T-helper 2 cell treated with Interferon-gamma antibody and Interleukin-4, amounts not matched to agents 5 μg/mL and 100 μg/mL, for 36 hours (primary cell): Measurements from ENCODE around the gene DIRAS2.

Experiments
- DNase-seq: peaks from one replicate; pipeline ENCODE4 v3.0.0; 2021; ENCODE audit warnings: low spot score
- H3K27ac Mint-ChIP-seq: one replicate; pipeline ENCODE4 v1.8.0; 2021; ENCODE audit warnings: mild to moderate bottlenecking, mixed read lengths
- H3K27me3 Mint-ChIP-seq: one replicate; pipeline ENCODE4 v1.8.0; 2021; ENCODE audit warnings: low read depth, mixed read lengths
- H3K36me3 Mint-ChIP-seq: one replicate; pipeline ENCODE4 v1.8.0; 2021; ENCODE audit warnings: low read depth, mixed read lengths
- H3K4me1 Mint-ChIP-seq: one replicate; pipeline ENCODE4 v1.8.0; 2021; ENCODE audit warnings: low read depth, mixed read lengths
- H3K4me3 Mint-ChIP-seq: one replicate; pipeline ENCODE4 v1.8.0; 2022; ENCODE audit warnings: mild to moderate bottlenecking, moderate library complexity, mixed read lengths
- H3K9me3 Mint-ChIP-seq: one replicate; pipeline ENCODE4 v1.8.0; 2021; ENCODE audit warnings: mixed read lengths

Gene DIRAS2

GRCh38 chr9:90580576-90580975, 62.0 kb downstream of the DIRAS2 start:
- Mint-ChIP-seq H3K4me1 (no peaks in the 10 kb centered on the region), H3K27me3 (peaks cover 13% of the 10 kb centered on the region)
- no peak for DNase-seq

DNA sequence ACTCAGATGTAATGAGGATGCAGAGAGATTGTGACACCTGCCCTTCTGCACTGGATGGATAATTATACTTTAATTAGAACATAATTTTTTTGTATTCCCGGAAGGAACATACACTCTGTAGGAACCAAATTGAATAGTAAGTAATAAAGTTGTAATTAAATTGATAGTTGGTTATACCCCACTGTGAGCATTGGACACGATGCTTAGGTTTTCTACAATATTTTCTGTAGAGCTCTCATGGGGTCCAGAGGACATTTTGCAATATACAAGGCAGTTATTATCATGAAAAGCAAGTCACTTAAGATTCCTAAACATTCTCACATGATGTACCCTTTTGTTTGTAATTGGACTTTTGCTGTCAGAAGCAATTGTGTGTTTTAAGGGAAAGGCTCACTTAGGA, 63.4 kb downstream of the DIRAS2 start:
- no peak overlapping the region for H3K4me3 Mint-ChIP-seq
- peaks cover 20% of the 10 kb centered on the region for H3K27me3 Mint-ChIP-seq
- no peak overlapping the region for H3K27ac Mint-ChIP-seq
- DNase-seq, result no peak
- no peaks in the 10 kb centered on the region for H3K36me3 Mint-ChIP-seq
- H3K9me3 Mint-ChIP-seq, result no peaks in the 10 kb centered on the region
- no peaks in the 10 kb centered on the region for H3K4me1 Mint-ChIP-seq

More at GRCh38 chr9:90580576-90580975, 62.0 kb downstream of the DIRAS2 start:
- no peaks in the 10 kb centered on the region for H3K36me3 Mint-ChIP-seq
- H3K27ac Mint-ChIP-seq, result no peak overlapping the region
- H3K4me3 Mint-ChIP-seq, result no peak overlapping the region
- H3K9me3 Mint-ChIP-seq, result no peaks in the 10 kb centered on the region

DNA sequence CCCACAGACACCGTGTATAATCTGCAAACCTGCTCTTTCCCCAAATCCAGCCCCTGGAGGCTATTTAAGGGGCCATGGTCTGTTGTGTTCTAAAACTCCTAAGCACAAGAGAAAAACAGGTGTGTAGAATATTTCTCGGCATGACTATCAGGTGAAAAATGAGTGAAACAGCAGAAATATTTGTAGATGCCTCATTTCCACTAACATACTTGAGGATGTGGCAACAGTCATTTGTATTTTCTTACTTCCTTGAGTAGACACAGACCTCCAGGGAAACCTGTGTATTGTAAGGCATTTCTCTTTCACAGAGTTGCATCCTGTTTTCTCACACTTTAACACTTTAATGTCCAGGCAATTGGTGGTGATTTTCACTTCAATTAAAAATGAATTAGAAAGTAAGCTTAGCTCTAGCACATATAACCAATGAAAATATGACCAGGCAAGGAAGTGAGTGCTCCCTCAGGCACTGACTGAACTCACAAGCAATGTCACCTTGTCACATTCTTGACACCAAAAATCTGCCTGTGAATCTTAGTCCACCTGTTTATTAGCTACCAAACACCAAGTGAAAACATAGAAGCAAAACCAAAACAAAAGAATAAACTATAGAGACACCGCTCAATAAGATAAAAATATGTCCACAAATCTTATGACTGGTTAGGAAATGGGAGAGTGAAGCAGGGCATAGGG, 64.4 kb downstream of the DIRAS2 start:
- Mint-ChIP-seq H3K4me1 (no peaks in the 10 kb centered on the region), H3K9me3 (no peaks in the 10 kb centered on the region), H3K4me3 (no peak overlapping the region), H3K36me3 (no peaks in the 10 kb centered on the region), H3K27me3 (peaks cover 20% of the 10 kb centered on the region), H3K27ac (no peak overlapping the region)
- no peak for DNase-seq

GRCh38 chr9:90569511-90569910, 73.1 kb downstream of the DIRAS2 start:
- Mint-ChIP-seq H3K4me3 (no peak overlapping the region), H3K27ac (no peak overlapping the region), H3K36me3 (no peaks in the 10 kb centered on the region), H3K9me3 (no peaks in the 10 kb centered on the region), H3K4me1 (no peaks in the 10 kb centered on the region), H3K27me3 (peaks cover 4% of the 10 kb centered on the region)
- DNase-seq, result no peak

- Mint-ChIP-seq H3K9me3 (no peaks in the 10 kb centered on the region), H3K27ac (no peak overlapping the region), H3K36me3 (no peaks in the 10 kb centered on the region), H3K4me1 (no peaks in the 10 kb centered on the region), H3K27me3 (peaks cover 4% of the 10 kb centered on the region), H3K4me3 (no peak overlapping the region)
- no peak for DNase-seq
Measured at GRCh38 chr9:90568667-90569066, 74.0 kb downstream of the DIRAS2 start.

GRCh38 chr9:90562229-90562628, 80.4 kb downstream of the DIRAS2 start:
- H3K27ac Mint-ChIP-seq, result no peak overlapping the region
- H3K4me1 Mint-ChIP-seq, result no peaks in the 10 kb centered on the region
- H3K9me3 Mint-ChIP-seq, result no peaks in the 10 kb centered on the region
- no peak for DNase-seq
- H3K27me3 Mint-ChIP-seq, result no peaks in the 10 kb centered on the region
- no peaks in the 10 kb centered on the region for H3K36me3 Mint-ChIP-seq
- no peak overlapping the region for H3K4me3 Mint-ChIP-seq
